HFFc6 (cell line): Measurements from ENCODE around the gene HOXB2. TPM values are rescaled to one million over a fixed set of nuclear protein-coding genes. Genes with fewer than 3 reads are reported as not detected.

Source experiments
- DNase-seq: peaks from one replicate; pipeline ENCODE4 v3.0.0-alpha.2; 2018
- H3K27ac Mint-ChIP-seq: 2 replicates; pipeline ENCODE4 v1.8.0; 2020; ENCODE audit warnings: mild to moderate bottlenecking, mixed read lengths
- H3K27me3 Mint-ChIP-seq: 2 replicates; pipeline ENCODE4 v1.8.0; 2021; ENCODE audit warnings: mild to moderate bottlenecking, moderate library complexity, mixed read lengths; ENCODE audit not compliant: insufficient read depth
- H3K36me3 Mint-ChIP-seq: 2 replicates; pipeline ENCODE4 v1.8.0; 2021; ENCODE audit warnings: low read depth, mixed read lengths
- H3K4me1 Mint-ChIP-seq: 2 replicates; pipeline ENCODE4 v1.8.0; 2020; ENCODE audit warnings: low read depth, mixed read lengths
- H3K4me3 Mint-ChIP-seq: 2 replicates; pipeline ENCODE4 v1.8.0; 2020; ENCODE audit warnings: mild to moderate bottlenecking, moderate library complexity, mixed read lengths
- H3K9me3 Mint-ChIP-seq: 2 replicates; pipeline ENCODE4 v1.8.0; 2020; ENCODE audit warnings: mild to moderate bottlenecking, mixed read lengths
- total RNA-seq, 6 experiments: library from RNA; stranded (reverse); fragmentation: NEBNext Ultra II Directional; extraction: Animal tissue kit (Norgen Biotek cat#: 25700); gene quantifications; 2 replicates in 1 of 6; 3 replicates in 5 of 6; pipeline ENCODE4 v1.2.3, GENCODE V29; 2021
- TF ChIP-seq, protein P1 (sequence below): fragments of 200-600 bp; sonication (generic); IDR thresholded peaks from 2 replicates; pipeline ENCODE4 v1.5.0; 2021; ENCODE audit warnings: antibody characterized with exemption, mild to moderate bottlenecking

HOXB2 gene
- total RNA-seq, 6 experiments from 2014 or later = not detected

DNA sequence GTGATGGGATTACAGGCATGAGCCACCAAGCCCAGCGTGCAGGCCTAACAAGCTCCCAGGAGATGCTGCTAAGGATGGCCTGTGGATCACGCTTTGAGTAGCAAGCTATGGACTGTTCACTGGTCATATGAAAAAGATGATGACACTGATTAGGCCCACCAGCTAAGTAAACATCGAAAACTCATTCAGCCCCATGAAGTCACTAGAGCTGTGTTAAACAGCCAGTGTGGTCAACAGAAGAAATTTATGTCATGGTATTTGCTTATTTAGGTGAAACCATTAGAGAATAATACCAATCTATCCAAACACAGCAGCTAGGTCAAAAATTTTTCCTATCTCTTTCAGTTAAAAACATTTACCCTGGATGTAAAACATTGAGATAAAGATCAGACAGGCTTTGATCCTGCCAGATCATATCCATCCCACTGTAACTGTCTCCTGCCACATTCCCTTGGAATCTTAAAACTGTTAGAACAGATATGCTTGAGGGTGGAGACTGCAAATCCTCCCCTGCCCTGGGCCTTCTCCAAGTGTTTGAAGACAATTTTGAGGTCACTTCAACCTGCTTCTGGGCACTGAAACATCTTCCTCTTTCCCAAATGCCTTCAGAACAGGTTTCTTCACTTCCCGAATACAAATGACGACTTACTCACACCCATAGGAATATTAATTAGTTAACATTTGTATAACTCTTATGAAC is 45.0 kb downstream of the HOXB2 start:
- Mint-ChIP-seq H3K9me3 (no peaks in the 10 kb centered on the region), H3K4me1 (peaks cover 27% of the 10 kb centered on the region), H3K4me3 (no peak overlapping the region), H3K27me3 (peaks cover 18% of the 10 kb centered on the region), H3K36me3 (no peaks in the 10 kb centered on the region), H3K27ac (no peak overlapping the region)
- no peak for DNase-seq
- TF ChIP-seq, protein P1, sequence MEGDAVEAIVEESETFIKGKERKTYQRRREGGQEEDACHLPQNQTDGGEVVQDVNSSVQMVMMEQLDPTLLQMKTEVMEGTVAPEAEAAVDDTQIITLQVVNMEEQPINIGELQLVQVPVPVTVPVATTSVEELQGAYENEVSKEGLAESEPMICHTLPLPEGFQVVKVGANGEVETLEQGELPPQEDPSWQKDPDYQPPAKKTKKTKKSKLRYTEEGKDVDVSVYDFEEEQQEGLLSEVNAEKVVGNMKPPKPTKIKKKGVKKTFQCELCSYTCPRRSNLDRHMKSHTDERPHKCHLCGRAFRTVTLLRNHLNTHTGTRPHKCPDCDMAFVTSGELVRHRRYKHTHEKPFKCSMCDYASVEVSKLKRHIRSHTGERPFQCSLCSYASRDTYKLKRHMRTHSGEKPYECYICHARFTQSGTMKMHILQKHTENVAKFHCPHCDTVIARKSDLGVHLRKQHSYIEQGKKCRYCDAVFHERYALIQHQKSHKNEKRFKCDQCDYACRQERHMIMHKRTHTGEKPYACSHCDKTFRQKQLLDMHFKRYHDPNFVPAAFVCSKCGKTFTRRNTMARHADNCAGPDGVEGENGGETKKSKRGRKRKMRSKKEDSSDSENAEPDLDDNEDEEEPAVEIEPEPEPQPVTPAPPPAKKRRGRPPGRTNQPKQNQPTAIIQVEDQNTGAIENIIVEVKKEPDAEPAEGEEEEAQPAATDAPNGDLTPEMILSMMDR = no peak

DNA sequence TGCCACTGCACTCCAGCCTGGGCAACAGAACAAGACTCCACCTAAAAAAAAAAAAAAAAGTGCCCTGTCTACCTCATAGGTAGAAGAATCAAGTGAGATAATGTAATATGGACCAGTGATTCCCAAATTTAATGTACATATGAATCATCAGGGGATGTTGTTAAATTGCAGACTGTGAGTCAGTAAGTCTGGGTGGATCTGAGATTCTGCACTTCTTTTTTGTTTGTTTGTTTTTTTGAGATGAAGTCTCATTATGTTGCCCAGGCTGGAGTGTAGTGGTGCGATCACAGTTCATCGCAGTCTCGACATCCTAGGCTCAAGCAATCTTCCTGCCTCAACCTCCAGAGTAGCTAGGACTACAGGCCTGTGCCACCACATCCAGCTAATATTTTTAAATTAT is 45.7 kb downstream of the HOXB2 start:
- Mint-ChIP-seq H3K27ac (no peak overlapping the region), H3K36me3 (no peaks in the 10 kb centered on the region), H3K9me3 (no peaks in the 10 kb centered on the region), H3K4me1 (peaks cover 29% of the 10 kb centered on the region), H3K4me3 (no peak overlapping the region), H3K27me3 (peaks cover 19% of the 10 kb centered on the region)
- TF ChIP-seq, protein P1 = no peak
- DNase-seq = no peak

DNA sequence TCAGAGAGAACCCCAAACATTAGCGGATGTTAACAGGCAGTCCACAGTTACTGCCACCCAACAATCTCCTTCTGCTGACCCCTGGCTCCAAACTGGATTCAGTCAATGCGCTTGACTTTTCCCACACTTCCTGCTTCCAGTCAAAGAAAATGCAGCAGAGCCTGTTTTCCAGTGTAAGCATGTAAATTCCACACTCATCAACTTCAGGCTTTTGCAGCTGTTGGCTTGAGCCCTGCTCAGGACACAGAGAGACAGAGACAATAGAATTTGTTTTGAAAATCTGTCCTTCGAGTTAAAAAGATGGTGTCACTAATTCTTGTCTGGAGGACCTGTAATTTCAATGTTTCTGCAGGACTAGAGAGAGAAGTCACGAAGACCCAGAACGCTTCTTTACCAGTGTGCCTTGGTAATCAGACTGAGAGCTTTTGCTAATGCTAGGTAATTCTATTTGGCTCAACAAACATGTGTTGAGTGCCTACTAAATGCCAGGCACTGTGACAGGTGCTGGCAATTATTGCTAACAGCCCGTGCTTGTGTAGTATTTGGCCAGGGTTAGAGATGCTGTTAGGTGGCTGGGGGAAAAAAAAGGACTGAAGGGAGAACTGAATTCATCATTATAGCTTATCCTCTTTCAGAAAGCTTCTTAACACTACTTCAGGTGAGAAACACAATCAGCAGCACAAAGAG is 46.6 kb downstream of the HOXB2 start:
- no peak for DNase-seq
- peaks cover 32% of the 10 kb centered on the region for H3K4me1 Mint-ChIP-seq
- H3K4me3 Mint-ChIP-seq = no peak overlapping the region
- no peak overlapping the region for H3K27ac Mint-ChIP-seq
- peaks cover 15% of the 10 kb centered on the region for H3K27me3 Mint-ChIP-seq
- H3K36me3 Mint-ChIP-seq = no peaks in the 10 kb centered on the region
- no peaks in the 10 kb centered on the region for H3K9me3 Mint-ChIP-seq
- TF ChIP-seq, protein P1 = no peak

DNA sequence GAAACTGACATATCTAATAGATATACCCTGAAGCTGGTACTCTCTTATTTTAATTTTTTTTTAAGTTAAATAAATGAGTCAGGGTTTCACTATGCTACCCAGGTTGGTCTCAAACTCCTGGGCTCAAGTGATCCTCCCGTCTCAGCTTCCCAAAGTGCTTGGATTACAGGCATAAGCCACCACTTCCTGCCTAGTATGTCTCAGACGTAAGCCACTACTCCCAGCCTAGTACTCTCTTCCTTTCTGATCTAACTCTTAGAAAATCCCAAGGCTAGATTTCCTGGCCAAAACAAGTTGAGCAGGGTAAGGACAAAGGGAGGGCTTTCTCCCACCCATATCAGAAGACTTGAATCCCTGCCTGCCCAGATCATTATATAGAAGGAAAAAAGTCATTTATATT is 47.8 kb downstream of the HOXB2 start:
- Mint-ChIP-seq H3K4me3 (no peak overlapping the region), H3K9me3 (no peaks in the 10 kb centered on the region), H3K4me1 (peaks cover 32% of the 10 kb centered on the region), H3K27me3 (peaks cover 12% of the 10 kb centered on the region), H3K36me3 (no peaks in the 10 kb centered on the region), H3K27ac (no peak overlapping the region)
- DNase-seq = no peak
- TF ChIP-seq, protein P1 = no peak

DNA sequence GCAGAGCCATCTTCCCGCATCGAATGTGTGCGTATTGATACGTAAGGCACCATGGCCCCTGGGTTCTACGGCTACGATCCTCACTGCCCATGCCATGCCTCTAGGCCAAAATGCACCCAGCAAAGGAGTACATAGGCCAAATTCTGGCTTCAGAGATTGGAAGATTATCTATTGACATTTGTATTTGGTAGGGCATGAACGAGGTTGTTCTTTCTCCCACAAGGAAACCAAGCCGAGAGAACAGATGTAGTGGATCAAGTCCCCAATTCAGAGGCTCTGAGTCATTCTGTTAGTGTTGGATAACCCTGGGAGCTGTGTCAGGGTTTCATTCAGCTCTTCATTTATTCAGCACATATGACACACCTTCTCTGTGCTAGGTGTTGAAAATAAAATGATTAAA is 50.6 kb downstream of the HOXB2 start:
- Mint-ChIP-seq H3K27me3 (peaks cover 5% of the 10 kb centered on the region), H3K4me3 (no peak overlapping the region), H3K36me3 (no peaks in the 10 kb centered on the region), H3K9me3 (no peaks in the 10 kb centered on the region), H3K4me1 (peaks cover 24% of the 10 kb centered on the region), H3K27ac (no peak overlapping the region)
- DNase-seq = no peak
- TF ChIP-seq, protein P1 = no peak

Other genes starting within 250 kb of the HOXB2 start
- gene SKAP1, start 114.9 kb downstream of the HOXB2 start, total RNA-seq = not detected
- not detected for gene HOXB1, start 14.1 kb downstream of the HOXB2 start, total RNA-seq
- not detected for gene HOXB4, start 33.2 kb upstream of the HOXB2 start, total RNA-seq
- not detected for gene HOXB3, start 45.1 kb upstream of the HOXB2 start, total RNA-seq
- gene HOXB5, start 48.7 kb upstream of the HOXB2 start, total RNA-seq = not detected
- not detected for gene HOXB6, start 59.9 kb upstream of the HOXB2 start, total RNA-seq
- gene HOXB7, start 65.9 kb upstream of the HOXB2 start, total RNA-seq = not detected
- gene HOXB8, start 70.2 kb upstream of the HOXB2 start, total RNA-seq = not detected
- gene HOXB9, start 81.2 kb upstream of the HOXB2 start, total RNA-seq = not detected
- not detected for gene PRAC1, start 177.4 kb upstream of the HOXB2 start, total RNA-seq
- gene PRAC2, start 178.1 kb upstream of the HOXB2 start, total RNA-seq = not detected
- not detected for gene HOXB13, start 183.6 kb upstream of the HOXB2 start, total RNA-seq